Heart left ventricle (tissue), 13 donors: ENCODE measurements around the gene FYN.

Experiments
- CTCF ChIP-seq, 12 donors: fragments of 200-600 bp; sonication (generic) in 4 of 12; IDR thresholded peaks; one replicate each; pipeline versions ENCODE4 v1.5.0 to v1.8.0; 2018 to 2022; ENCODE audit warnings: antibody characterized with exemption in 12 of 12, mild to moderate bottlenecking in 5 of 12
- POLR2A ChIP-seq, 2 donors: fragments of 450-650 bp; IDR thresholded peaks; one replicate each; pipeline ENCODE4 v1.6.1; 2017; ENCODE audit warnings: antibody characterized with exemption in 2 of 2, mild to moderate bottlenecking in 2 of 2, moderate library complexity in 2 of 2
- donor health status: ischemic (EF 13 %, LVEDD 7.1; RV severe dilation, severe dysfunction).
- donor health status: DM: no; HTN: yes; CAD: no.
- donor health status: DM: no; HTN: no; CAD: no.
- donor health status: ischemic (EF 25% LVEDD 6.9; RV normal size, moderate dysfunction).
- donor health status: ischemic (EF 25% LVEDD 5.7; RV mildly dilated, moderate dysfunction).
- donor health status: ischemic (EF 35%, LVEDD 5.7; RV mildly dilated, moderate dysfunction).
- donor health status: nonischemic (EF 11% LVEDD 7.7; RV severe dilation, severe dysfunction).
- donor health status: DM: yes; HTN: yes; CAD: no.
- donor health status: PGD.
- donor health status: ischemic (EF 29% LVEDD 5.4; RV normal size, mild dysfunction).
- donor health status: nonischemic (EF 23%, LVEDD 6.1; RV moderate dilation, normal function).

DNA sequence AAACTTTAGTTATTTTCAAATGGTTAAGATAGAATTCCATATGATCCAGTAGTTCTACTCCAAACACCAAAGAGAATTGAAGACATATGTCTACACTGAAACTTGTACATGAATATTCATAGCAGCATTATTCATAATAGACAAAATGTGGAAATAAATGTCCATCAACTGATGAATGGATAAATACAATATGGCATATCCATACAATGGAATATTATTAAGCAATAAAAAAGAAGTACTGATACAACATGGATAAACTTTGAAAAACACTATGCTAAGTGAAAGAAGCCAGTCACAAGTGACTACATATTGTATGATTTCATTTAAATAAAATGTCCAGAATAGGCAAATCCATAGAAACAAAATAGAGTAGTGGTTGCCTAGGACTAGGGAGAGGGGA, 234.0 kb downstream of the FYN start:
- TF ChIP-seq CTCF (IDR thresholded peaks at IDR 0.05) (no peak), POLR2A (IDR thresholded peaks at IDR 0.05) (no peak)
